Neural cell (in vitro differentiated cells): ENCODE measurements around the gene MAP4K4. TPM values are rescaled to one million over a fixed set of nuclear protein-coding genes. Genes with fewer than 3 reads are reported as not detected.
A peak's percentile ranks its signal among the peaks of the same experiment; 100 is the strongest.

Source experiments
- H2AFZ ChIP-seq: fragments of 200-600, 300-800 bp; sonication (generic), shearing (Covaris generic); 2 replicates; pipeline ENCODE4 v1.6.0; 2014; ENCODE audit warnings: low read depth, mild to moderate bottlenecking, antibody characterized with exemption, low read length, moderate library complexity
- H3F3A ChIP-seq: fragments of 200-600 bp; shearing (Covaris generic); 2 replicates; pipeline ENCODE4 v1.6.1; 2016; ENCODE audit warnings: mild to moderate bottlenecking, moderate library complexity, mixed read lengths, antibody characterized with exemption, low read length; ENCODE audit not compliant: insufficient read depth, poor library complexity, severe bottlenecking
- H3K27ac ChIP-seq: fragments of 200-600, 300-800 bp; sonication (generic), shearing (Covaris generic); 2 replicates; pipeline ENCODE4 v1.5.1; 2014; ENCODE audit warnings: mild to moderate bottlenecking, low read length, moderate library complexity
- H3K27me3 ChIP-seq: fragments of 300-800, 200-600 bp; sonication (generic), shearing (Covaris generic); 2 replicates; pipeline ENCODE4 v1.6.0; 2014; ENCODE audit warnings: mild to moderate bottlenecking, low read depth, low read length, moderate library complexity; ENCODE audit not compliant: insufficient read depth
- H3K36me3 ChIP-seq: fragments of 300-800, 200-600 bp; sonication (generic), shearing (Covaris generic); 2 replicates; pipeline ENCODE4 v1.5.1; 2014; ENCODE audit warnings: mild to moderate bottlenecking, antibody characterized with exemption, low read length, moderate library complexity; ENCODE audit not compliant: insufficient read depth
- H3K4me2 ChIP-seq: fragments of 300-800, 200-600 bp; sonication (generic), shearing (Covaris generic); 2 replicates; pipeline ENCODE4 v1.6.0; 2014; ENCODE audit warnings: mild to moderate bottlenecking, low read length
- H3K4me3 ChIP-seq: fragments of 300-800, 200-600 bp; sonication (generic), shearing (Covaris generic); 2 replicates; pipeline ENCODE4 v1.5.1; 2014; ENCODE audit warnings: mild to moderate bottlenecking, low read length, moderate library complexity
- H3K79me2 ChIP-seq: fragments of 200-600 bp; shearing (Covaris generic); replicated peaks from 2 replicates; pipeline ENCODE4 v1.6.0; 2014; ENCODE audit warnings: mild to moderate bottlenecking, low read length, moderate library complexity; ENCODE audit not compliant: insufficient read depth
- H3K9ac ChIP-seq: fragments of 300-800, 200-600 bp; sonication (generic), shearing (Covaris generic); 2 replicates; pipeline ENCODE4 v1.6.1; 2016; ENCODE audit warnings: mild to moderate bottlenecking, low read length, mixed read lengths
- H3K9me2 ChIP-seq: fragments of 200-600 bp; shearing (Covaris generic); 2 replicates; pipeline ENCODE4 v1.6.1; 2016; ENCODE audit warnings: mild to moderate bottlenecking, low read length, mixed read lengths; ENCODE audit not compliant: insufficient read depth
- H3K9me3 ChIP-seq: fragments of 200-600, 300-800 bp; sonication (generic), shearing (Covaris generic); 2 replicates; pipeline ENCODE4 v1.6.1; 2016; ENCODE audit warnings: mild to moderate bottlenecking, mixed run types, low read length, moderate library complexity, mixed read lengths
- H4K20me1 ChIP-seq: fragments of 200-600 bp; shearing (Covaris generic); 2 replicates; pipeline ENCODE4 v1.6.1; 2016; ENCODE audit warnings: mild to moderate bottlenecking, mixed run types; ENCODE audit not compliant: insufficient read depth
- CTCF ChIP-seq: fragments of 450-650 bp; IDR thresholded peaks from 2 replicates; pipeline ENCODE4 v1.5.1; 2014; ENCODE audit warnings: antibody characterized with exemption, mild to moderate bottlenecking, moderate library complexity; ENCODE audit not compliant: poor library complexity, severe bottlenecking
- EP300 ChIP-seq: fragments of 450-650 bp; conservative IDR thresholded peaks from 2 replicates; pipeline ENCODE4 v1.6.1; 2014; ENCODE audit warnings: antibody characterized with exemption, mild to moderate bottlenecking, moderate library complexity; ENCODE audit not compliant: poor library complexity, severe bottlenecking
- EZH2 ChIP-seq: fragments of 200-600, 300-800 bp; shearing (Covaris generic), sonication (generic); IDR thresholded peaks from 2 replicates; pipeline ENCODE4 v1.6.1; 2014; ENCODE audit warnings: antibody characterized with exemption, low read length, borderline replicate concordance, mild to moderate bottlenecking; ENCODE audit not compliant: insufficient read depth, poor library complexity, severe bottlenecking
- MXI1 ChIP-seq: fragments of 450-650 bp; conservative IDR thresholded peaks from 2 replicates; pipeline ENCODE4 v1.6.1; 2014; ENCODE audit warnings: antibody characterized with exemption, mild to moderate bottlenecking; ENCODE audit not compliant: poor library complexity, severe bottlenecking
- POLR2AphosphoS5 ChIP-seq: IDR thresholded peaks from 2 replicates; pipeline ENCODE4 v1.6.1; 2012
- RAD21 ChIP-seq: fragments of 450-650 bp; conservative IDR thresholded peaks from 2 replicates; pipeline ENCODE4 v1.6.1; 2014; ENCODE audit warnings: antibody characterized with exemption, mild to moderate bottlenecking, moderate library complexity
- SMC3 ChIP-seq: fragments of 450-650 bp; conservative IDR thresholded peaks from 2 replicates; pipeline ENCODE4 v1.6.1; 2014; ENCODE audit warnings: antibody characterized with exemption, mild to moderate bottlenecking, moderate library complexity; ENCODE audit not compliant: poor library complexity
- TAF1 ChIP-seq: IDR thresholded peaks from 2 replicates; pipeline ENCODE4 v1.6.1; 2012; ENCODE audit warnings: low read depth
- polyA plus RNA-seq: library from polyadenylated mRNA; depleted of rRNA; stranded (reverse); fragments of >200 nt; gene quantifications from 2 replicates; pipeline ENCODE4 v1.2.3, GENCODE V29; 2014
- TF ChIP-seq, protein P1 (sequence below): IDR thresholded peaks from 2 replicates; pipeline ENCODE4 v1.6.1; 2012; ENCODE audit warnings: borderline replicate concordance

MAP4K4 gene
- polyA plus RNA-seq, 1 donor from 2014 or later = 125 TPM

DNA sequence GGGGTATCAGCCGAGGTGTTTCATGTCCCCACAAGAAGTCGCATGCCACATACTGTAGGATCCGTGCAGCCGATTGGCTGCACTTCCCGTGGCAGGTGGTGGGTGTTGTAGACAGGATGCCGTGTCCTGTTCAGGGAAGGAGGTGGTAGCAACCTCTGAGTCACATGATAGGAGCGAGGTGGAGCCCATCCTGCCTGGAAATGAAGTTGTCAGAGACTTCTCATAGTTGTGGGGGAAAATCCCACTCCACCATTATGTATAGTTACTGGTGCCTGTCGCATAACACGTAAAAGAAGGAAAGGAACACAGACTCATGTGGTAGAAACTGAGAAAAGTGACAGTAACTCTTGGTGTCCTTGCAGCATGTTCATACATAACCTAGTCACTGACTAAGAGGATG, 202.9 kb downstream of the MAP4K4 start:
- H3K27me3 ChIP-seq = no peaks in the 10 kb centered on the region
- no peaks in the 10 kb centered on the region for H4K20me1 ChIP-seq
- TF ChIP-seq POLR2AphosphoS5 (peak; percentile 3), CTCF (no peak)
- no peaks in the 10 kb centered on the region for H3K79me2 ChIP-seq
- H3K4me3 ChIP-seq = no peak overlapping the region
- no peaks in the 10 kb centered on the region for H3K9me3 ChIP-seq
- H3K4me2 ChIP-seq = no peak overlapping the region
- no peaks in the 10 kb centered on the region for H3K36me3 ChIP-seq
- H3K27ac ChIP-seq = no peak overlapping the region
- no peak overlapping the region for H3K9ac ChIP-seq
- H3F3A ChIP-seq = no peaks in the 10 kb centered on the region
- no peaks in the 10 kb centered on the region for H3K9me2 ChIP-seq
- no peak overlapping the region for H2AFZ ChIP-seq

- Histone ChIP-seq H4K20me1 (no peaks in the 10 kb centered on the region), H2AFZ (no peak overlapping the region), H3K27ac (no peak overlapping the region), H3F3A (no peaks in the 10 kb centered on the region), H3K27me3 (no peaks in the 10 kb centered on the region), H3K36me3 (no peaks in the 10 kb centered on the region), H3K9me2 (no peaks in the 10 kb centered on the region), H3K9ac (no peak overlapping the region), H3K4me2 (no peak overlapping the region), H3K4me3 (no peak overlapping the region), H3K9me3 (no peaks in the 10 kb centered on the region), H3K79me2 (no peaks in the 10 kb centered on the region)
- TF ChIP-seq RAD21 (no peak), POLR2AphosphoS5 (no peak), EZH2 (no peak), MXI1 (no peak), EP300 (no peak)
- TF ChIP-seq, protein P1, sequence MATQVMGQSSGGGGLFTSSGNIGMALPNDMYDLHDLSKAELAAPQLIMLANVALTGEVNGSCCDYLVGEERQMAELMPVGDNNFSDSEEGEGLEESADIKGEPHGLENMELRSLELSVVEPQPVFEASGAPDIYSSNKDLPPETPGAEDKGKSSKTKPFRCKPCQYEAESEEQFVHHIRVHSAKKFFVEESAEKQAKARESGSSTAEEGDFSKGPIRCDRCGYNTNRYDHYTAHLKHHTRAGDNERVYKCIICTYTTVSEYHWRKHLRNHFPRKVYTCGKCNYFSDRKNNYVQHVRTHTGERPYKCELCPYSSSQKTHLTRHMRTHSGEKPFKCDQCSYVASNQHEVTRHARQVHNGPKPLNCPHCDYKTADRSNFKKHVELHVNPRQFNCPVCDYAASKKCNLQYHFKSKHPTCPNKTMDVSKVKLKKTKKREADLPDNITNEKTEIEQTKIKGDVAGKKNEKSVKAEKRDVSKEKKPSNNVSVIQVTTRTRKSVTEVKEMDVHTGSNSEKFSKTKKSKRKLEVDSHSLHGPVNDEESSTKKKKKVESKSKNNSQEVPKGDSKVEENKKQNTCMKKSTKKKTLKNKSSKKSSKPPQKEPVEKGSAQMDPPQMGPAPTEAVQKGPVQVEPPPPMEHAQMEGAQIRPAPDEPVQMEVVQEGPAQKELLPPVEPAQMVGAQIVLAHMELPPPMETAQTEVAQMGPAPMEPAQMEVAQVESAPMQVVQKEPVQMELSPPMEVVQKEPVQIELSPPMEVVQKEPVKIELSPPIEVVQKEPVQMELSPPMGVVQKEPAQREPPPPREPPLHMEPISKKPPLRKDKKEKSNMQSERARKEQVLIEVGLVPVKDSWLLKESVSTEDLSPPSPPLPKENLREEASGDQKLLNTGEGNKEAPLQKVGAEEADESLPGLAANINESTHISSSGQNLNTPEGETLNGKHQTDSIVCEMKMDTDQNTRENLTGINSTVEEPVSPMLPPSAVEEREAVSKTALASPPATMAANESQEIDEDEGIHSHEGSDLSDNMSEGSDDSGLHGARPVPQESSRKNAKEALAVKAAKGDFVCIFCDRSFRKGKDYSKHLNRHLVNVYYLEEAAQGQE = no peak
Measured at GRCh38 chr2:101901241-101901640, 203.7 kb downstream of the MAP4K4 start.

DNA sequence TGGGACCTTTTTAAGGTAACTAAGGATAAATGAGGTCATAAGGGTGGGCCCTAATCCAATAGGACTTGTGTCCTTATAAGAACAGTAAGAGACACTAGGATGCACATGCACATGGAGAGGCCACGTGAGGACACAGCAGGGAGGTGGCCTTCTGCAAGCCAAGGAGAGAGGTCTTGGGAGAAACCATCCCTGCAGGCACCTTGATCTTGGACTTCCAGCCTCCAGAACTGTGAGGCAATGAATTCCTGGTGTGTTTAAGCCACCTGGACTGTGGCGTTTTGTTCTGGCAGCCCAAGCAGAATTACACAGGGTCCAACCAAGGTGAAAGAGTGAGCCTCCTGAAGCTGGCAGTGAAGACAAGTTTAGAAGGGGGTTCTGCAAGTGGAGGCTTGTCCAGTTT, 204.7 kb downstream of the MAP4K4 start:
- Histone ChIP-seq H3F3A (no peaks in the 10 kb centered on the region), H4K20me1 (no peaks in the 10 kb centered on the region), H3K4me3 (no peak overlapping the region), H3K9me3 (no peaks in the 10 kb centered on the region), H3K4me2 (no peak overlapping the region), H2AFZ (no peak overlapping the region), H3K27me3 (no peaks in the 10 kb centered on the region), H3K36me3 (no peaks in the 10 kb centered on the region), H3K9ac (no peak overlapping the region), H3K9me2 (no peaks in the 10 kb centered on the region), H3K79me2 (no peaks in the 10 kb centered on the region), H3K27ac (no peak overlapping the region)
- no peak for TF ChIP-seq EZH2
- TF ChIP-seq CTCF = no peak
- TF ChIP-seq MXI1 = no peak
- TF ChIP-seq, protein P1 = no peak
- no peak for TF ChIP-seq RAD21
- no peak for TF ChIP-seq SMC3
- TF ChIP-seq POLR2AphosphoS5 = no peak
- TF ChIP-seq EP300 = no peak
- TF ChIP-seq TAF1 = no peak
